ENCODE results near the gene TBL1X. TPM values are rescaled to one million over a fixed set of nuclear protein-coding genes. Genes with fewer than 3 reads are reported as not detected.

TBL1X gene
- total RNA-seq, 2 donors from 2014 or later: 12.3 to 14.0 TPM

DNA sequence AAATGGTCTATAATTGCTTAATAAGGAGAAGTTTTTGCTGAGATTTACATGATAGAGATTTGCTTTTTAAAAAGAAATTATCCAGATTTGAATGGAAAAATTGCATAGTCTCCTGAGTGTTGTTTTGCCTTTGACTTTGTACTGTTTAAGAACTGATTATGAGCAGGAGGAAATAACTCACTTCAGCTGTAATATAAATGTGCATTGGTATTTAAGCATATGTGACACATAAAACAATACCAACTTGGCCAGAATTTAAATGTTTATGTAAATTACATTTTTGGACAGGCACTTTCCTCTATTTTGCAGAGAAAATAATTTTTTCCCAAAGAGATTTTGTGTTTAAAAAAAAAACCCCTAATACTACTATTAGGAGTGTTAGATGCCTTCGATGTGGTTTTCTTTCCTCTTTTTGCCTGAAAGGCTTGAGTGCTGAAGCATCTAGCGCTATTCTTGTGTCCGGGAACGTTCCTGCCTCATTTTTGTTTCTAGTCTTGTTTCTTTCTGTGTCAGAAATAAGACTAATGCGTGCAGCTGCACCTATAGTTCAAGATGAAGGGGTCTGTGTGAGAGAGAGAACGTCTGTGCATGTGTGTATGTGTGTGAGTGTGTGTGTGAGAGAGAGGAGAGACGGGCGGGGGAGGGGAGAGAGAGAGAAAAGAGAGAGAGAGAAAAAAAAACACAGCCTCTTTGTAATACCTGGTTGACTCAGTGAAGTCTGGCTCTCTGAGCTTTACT is 60.8 kb downstream of the TBL1X start:
- Histone ChIP-seq H3K27me3 (peaks cover 0 to 3% of the 10 kb centered on the region in 2 donors), H3K4me3 (no peak overlapping the region), H3K36me3 (no peaks in the 10 kb centered on the region), H3K4me1 (no peaks in the 10 kb centered on the region), H3K27ac (no peak overlapping the region), H3K9me3 (no peaks in the 10 kb centered on the region)
- no peak for DNase-seq (ENCODE audit: low spot score)
- TF ChIP-seq, protein P1, sequence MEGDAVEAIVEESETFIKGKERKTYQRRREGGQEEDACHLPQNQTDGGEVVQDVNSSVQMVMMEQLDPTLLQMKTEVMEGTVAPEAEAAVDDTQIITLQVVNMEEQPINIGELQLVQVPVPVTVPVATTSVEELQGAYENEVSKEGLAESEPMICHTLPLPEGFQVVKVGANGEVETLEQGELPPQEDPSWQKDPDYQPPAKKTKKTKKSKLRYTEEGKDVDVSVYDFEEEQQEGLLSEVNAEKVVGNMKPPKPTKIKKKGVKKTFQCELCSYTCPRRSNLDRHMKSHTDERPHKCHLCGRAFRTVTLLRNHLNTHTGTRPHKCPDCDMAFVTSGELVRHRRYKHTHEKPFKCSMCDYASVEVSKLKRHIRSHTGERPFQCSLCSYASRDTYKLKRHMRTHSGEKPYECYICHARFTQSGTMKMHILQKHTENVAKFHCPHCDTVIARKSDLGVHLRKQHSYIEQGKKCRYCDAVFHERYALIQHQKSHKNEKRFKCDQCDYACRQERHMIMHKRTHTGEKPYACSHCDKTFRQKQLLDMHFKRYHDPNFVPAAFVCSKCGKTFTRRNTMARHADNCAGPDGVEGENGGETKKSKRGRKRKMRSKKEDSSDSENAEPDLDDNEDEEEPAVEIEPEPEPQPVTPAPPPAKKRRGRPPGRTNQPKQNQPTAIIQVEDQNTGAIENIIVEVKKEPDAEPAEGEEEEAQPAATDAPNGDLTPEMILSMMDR (IDR thresholded peaks at IDR 0.05): no peak

DNA sequence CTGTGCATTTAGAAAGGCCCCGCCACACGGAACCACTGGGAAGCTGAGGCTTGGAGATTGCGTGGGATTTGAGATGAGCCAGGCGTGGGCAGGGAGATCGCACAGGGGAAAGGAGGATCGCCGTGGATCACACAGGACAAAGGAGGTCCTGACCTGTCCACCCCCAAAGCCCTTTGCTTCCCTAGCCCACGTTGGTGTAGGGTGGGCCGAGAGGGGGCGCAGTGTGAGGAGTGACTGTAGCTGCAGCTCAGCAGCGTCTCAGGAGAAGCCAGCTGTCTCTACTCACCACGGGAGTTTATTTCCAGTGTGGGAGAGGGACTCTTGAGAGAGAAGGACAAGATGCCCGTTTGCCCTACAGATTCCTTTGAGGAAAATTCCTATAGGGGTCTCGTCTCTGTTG is 62.1 kb downstream of the TBL1X start:
- no peaks in the 10 kb centered on the region for H3K4me1 ChIP-seq
- peaks cover 0 to 3% of the 10 kb centered on the region in 2 donors for H3K27me3 ChIP-seq
- H3K27ac ChIP-seq: no peak overlapping the region
- H3K36me3 ChIP-seq: no peaks in the 10 kb centered on the region
- DNase-seq (ENCODE audit: low spot score): no peak
- no peaks in the 10 kb centered on the region for H3K9me3 ChIP-seq
- TF ChIP-seq, protein P1 (IDR thresholded peaks at IDR 0.05): no peak
- no peak overlapping the region for H3K4me3 ChIP-seq

DNA sequence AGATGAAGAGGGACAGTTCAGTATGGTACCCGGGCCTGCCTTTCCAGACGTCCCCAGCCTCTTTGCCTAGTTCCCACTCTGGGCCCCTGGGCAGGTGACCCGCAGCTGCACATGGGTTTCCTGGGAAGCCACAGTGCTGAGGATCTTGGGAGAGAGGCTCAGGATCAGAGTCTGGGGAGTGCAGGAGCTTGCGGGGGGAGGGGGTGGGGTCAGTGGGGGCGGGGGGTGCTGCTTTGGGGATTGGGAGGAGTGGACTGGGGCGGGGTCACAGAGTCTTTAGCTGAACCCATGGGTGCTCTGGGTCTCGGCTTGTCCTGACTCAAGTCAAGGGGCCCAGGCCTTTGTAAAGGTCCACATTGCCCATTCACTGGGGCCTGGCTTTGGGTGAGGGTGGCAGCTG is 63.6 kb downstream of the TBL1X start:
- TF ChIP-seq, protein P1 (IDR thresholded peaks at IDR 0.05): no peak
- Histone ChIP-seq H3K4me3 (no peak overlapping the region), H3K36me3 (no peaks in the 10 kb centered on the region), H3K27me3 (peaks cover 0 to 3% of the 10 kb centered on the region in 2 donors), H3K9me3 (no peaks in the 10 kb centered on the region), H3K4me1 (no peaks in the 10 kb centered on the region), H3K27ac (no peak overlapping the region)
- DNase-seq (ENCODE audit: low spot score): no peak

DNA sequence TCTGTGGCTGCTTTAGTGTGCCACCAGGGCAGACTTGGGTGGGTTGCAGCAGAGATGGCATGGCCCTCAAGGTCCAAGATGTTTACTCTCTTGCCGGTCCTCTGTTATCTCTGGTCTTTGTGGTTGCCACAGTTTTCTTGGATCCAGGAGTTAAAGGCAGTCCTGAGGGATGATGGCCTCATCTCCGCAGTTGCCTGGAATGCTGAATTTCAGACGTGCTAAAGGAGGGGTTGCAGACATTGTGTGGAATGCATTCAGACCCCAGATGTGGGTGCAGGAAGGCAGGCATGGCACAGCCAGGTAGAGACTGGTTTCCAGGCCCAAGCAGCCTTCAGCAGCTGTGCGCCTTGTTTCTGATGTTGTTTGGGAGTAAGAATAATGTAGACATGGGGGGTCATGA is 64.4 kb downstream of the TBL1X start:
- no peak for DNase-seq (ENCODE audit: low spot score)
- Histone ChIP-seq H3K27ac (no peak overlapping the region), H3K36me3 (no peaks in the 10 kb centered on the region), H3K4me3 (no peak overlapping the region), H3K4me1 (no peaks in the 10 kb centered on the region), H3K27me3 (peaks cover 0 to 3% of the 10 kb centered on the region in 2 donors), H3K9me3 (no peaks in the 10 kb centered on the region)
- TF ChIP-seq, protein P1 (IDR thresholded peaks at IDR 0.05): no peak

DNA sequence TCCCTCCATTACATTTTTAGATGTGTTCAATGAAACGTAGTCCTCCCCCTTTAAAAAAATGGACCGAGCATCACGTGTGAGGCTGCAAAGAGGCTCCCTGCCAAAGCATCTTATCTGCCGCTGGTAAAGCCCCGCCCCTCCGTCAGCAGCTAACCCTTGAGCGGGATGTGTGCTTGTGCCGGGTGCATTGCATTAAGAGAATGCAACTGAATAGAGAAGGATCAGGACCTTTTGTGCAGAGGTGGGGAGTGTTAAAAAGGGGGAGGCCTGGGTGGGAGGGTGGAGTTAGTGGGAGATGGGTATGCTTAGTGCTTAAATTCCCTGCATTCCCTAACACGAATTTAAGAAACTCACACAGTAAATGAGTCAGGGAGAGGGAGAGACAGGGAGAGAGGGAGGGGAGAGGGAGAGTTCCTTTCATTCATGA is 66.0 kb downstream of the TBL1X start:
- Histone ChIP-seq H3K9me3 (no peaks in the 10 kb centered on the region), H3K27me3 (no peaks in the 10 kb centered on the region), H3K36me3 (no peaks in the 10 kb centered on the region), H3K27ac (no peak overlapping the region), H3K4me1 (no peaks in the 10 kb centered on the region), H3K4me3 (no peak overlapping the region)
- peak; percentile 76 for DNase-seq (ENCODE audit: low spot score)
- TF ChIP-seq, protein P1 (IDR thresholded peaks at IDR 0.05): no peak

DNA sequence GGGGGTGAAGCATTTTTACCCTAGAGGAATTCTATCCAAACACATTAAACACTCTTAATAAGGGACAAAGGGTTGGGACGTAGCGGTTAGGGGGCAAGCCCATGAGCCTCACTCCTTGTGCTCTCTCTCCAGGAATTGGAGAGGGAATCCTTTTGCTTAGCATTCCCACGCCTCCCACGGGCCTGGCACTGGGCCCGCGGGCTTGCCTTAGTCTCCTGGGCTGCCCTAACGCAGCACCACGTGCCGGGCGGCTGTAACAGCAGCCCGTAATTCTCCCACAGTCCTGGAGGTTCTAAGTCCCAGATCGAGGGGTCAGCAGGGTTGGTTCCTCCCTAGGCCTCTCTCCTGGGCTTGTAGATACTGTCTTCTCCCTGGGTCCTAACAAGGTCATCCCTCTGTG is 67.5 kb downstream of the TBL1X start:
- Histone ChIP-seq H3K36me3 (no peaks in the 10 kb centered on the region), H3K27me3 (no peaks in the 10 kb centered on the region), H3K4me3 (no peak overlapping the region), H3K27ac (no peak overlapping the region), H3K9me3 (no peaks in the 10 kb centered on the region), H3K4me1 (no peaks in the 10 kb centered on the region)
- TF ChIP-seq, protein P1 (IDR thresholded peaks at IDR 0.05): no peak
- DNase-seq (ENCODE audit: low spot score): no peak

Measured in right atrium auricular region (tissue), 2 donors.